Gastrocnemius medialis (tissue), 4 donors: ENCODE results near the gene OMA1.

Experiments used
- CTCF ChIP-seq, 5 experiments: fragments of 450-650 bp in 3 of 5; fragments of 200-600 bp in 2 of 5; sonication (generic) in 2 of 5; IDR thresholded peaks in 4 of 5; conservative IDR thresholded peaks in 1 of 5; 1 replicate in 4 of 5; 2 replicates in 1 of 5; pipeline ENCODE4 v1.5.1; 2016 to 2019; ENCODE audit warnings: antibody characterized with exemption in 5 of 5, mild to moderate bottlenecking in 3 of 5, moderate library complexity in 3 of 5
- POLR2A ChIP-seq, 2 donors: fragments of 450-650 bp; IDR thresholded peaks; one replicate each; pipeline ENCODE4 v1.6.1; 2017; ENCODE audit warnings: antibody characterized with exemption in 2 of 2, mild to moderate bottlenecking in 2 of 2, moderate library complexity in 2 of 2

GRCh38 chr1:58574816-58575215 lies 28.3 kb upstream of the OMA1 start:
- TF ChIP-seq POLR2A (IDR thresholded peaks at IDR 0.05) = no peak
- TF ChIP-seq CTCF (IDR thresholded peaks at IDR 0.05 in 4 of 5, conservative IDR thresholded peaks at IDR 0.05 in 1 of 5) = no peak
